Fibroblast of mammary gland (primary cell): ENCODE measurements around the gene IRF8.

ENCODE experiments used
- DNase-seq: peaks from one replicate; pipeline ENCODE4 v3.0.0-alpha.2; 2010; ENCODE audit warnings: low read depth
- H3K4me3 ChIP-seq: 2 replicates; pipeline ENCODE4 v1.5.1; 2011; ENCODE audit warnings: low read depth, mild to moderate bottlenecking, low read length, moderate library complexity; ENCODE audit not compliant: control insufficient read depth
- CTCF ChIP-seq: conservative IDR thresholded peaks from 2 replicates; pipeline ENCODE4 v1.5.1; 2011; ENCODE audit warnings: low read depth, low read length, inconsistent platforms; ENCODE audit not compliant: control insufficient read depth, insufficient read depth

The IRF8 gene

GRCh38 chr16:85913141-85913601 is 14.2 kb downstream of the IRF8 start:
- H3K4me3 ChIP-seq, result no peak overlapping the region
- no peak for TF ChIP-seq CTCF
- DNase-seq, result no peak

- H3K4me3 ChIP-seq, result no peak overlapping the region
- DNase-seq, result no peak
- no peak for TF ChIP-seq CTCF
Measured at GRCh38 chr16:85913688-85914422, 14.9 kb downstream of the IRF8 start.

- no peak for DNase-seq
Measured at GRCh38 chr16:85914423-85914794, 15.4 kb downstream of the IRF8 start.

GRCh38 chr16:85915125-85915845 is 16.3 kb downstream of the IRF8 start:
- no peak for TF ChIP-seq CTCF
- H3K4me3 ChIP-seq, result no peak overlapping the region
- no peak for DNase-seq

More at GRCh38 chr16:85914423-85914794, 15.4 kb downstream of the IRF8 start:
- no peak for TF ChIP-seq CTCF
- no peak overlapping the region for H3K4me3 ChIP-seq

- TF ChIP-seq CTCF, result no peak
- no peak for DNase-seq
- no peak overlapping the region for H3K4me3 ChIP-seq
Measured at GRCh38 chr16:85916141-85916890, 17.4 kb downstream of the IRF8 start.

GRCh38 chr16:85917012-85917411 is 18.1 kb downstream of the IRF8 start:
- no peak overlapping the region for H3K4me3 ChIP-seq
- no peak for DNase-seq
- TF ChIP-seq CTCF, result no peak
